Sigmoid colon (tissue), 7 donors: ENCODE data around the gene VOPP1. TPM values are rescaled to one million over a fixed set of nuclear protein-coding genes. Genes with fewer than 3 reads are reported as not detected.

Experiments
- DNase-seq: peaks from one replicate; pipeline ENCODE4 v3.0.0-alpha.2; 2019
- H3K27ac ChIP-seq, 4 donors: fragments of 200-600 bp; sonication (generic); one replicate each; pipeline ENCODE4 v1.5.1; 2016 to 2019; ENCODE audit warnings: mild to moderate bottlenecking in 1 of 4
- H3K27me3 ChIP-seq, 3 donors: fragments of 200-600 bp; sonication (generic); one replicate each; pipeline ENCODE4 v1.5.1; 2019; ENCODE audit warnings: mild to moderate bottlenecking in 1 of 3
- H3K36me3 ChIP-seq, 4 donors: fragments of 200-600 bp; sonication (generic); one replicate each; pipeline ENCODE4 v1.5.1; 2016 to 2019
- H3K4me1 ChIP-seq, 4 donors: fragments of 200-600 bp; sonication (generic); one replicate each; pipeline ENCODE4 v1.5.1; 2017 to 2019
- H3K4me3 ChIP-seq, 4 donors: fragments of 200-600 bp; sonication (generic); one replicate each; pipeline ENCODE4 v1.5.1; 2017 to 2019; ENCODE audit warnings: mild to moderate bottlenecking in 2 of 4, moderate library complexity in 1 of 4
- H3K9me3 ChIP-seq, 4 donors: fragments of 200-600 bp in 3 of 4; sonication (generic) in 3 of 4; one replicate each; pipeline versions ENCODE4 v1.5.1 to v1.6.1; 2013 to 2019
- EP300 ChIP-seq, 4 donors: sonication (generic); formaldehyde crosslinking; IDR thresholded peaks; one replicate each; pipeline ENCODE4 v1.6.1; 2017; ENCODE audit warnings: antibody characterized with exemption in 4 of 4
- POLR2A ChIP-seq, 2 donors: fragments of 450-650 bp; IDR thresholded peaks; one replicate each; pipeline ENCODE4 v1.6.1; 2016; ENCODE audit warnings: antibody characterized with exemption in 2 of 2, mild to moderate bottlenecking in 2 of 2, moderate library complexity in 2 of 2
- POLR2AphosphoS5 ChIP-seq, 4 donors: sonication (generic); formaldehyde crosslinking; IDR thresholded peaks; one replicate each; pipeline ENCODE4 v1.6.1; 2017; ENCODE audit warnings: antibody characterized with exemption in 4 of 4
- WGBS, 2 donors: extraction: QIAGEN DNeasy Blood & Tissue Kit; methylation state at CpG; one replicate each; pipeline ENCODE4 v1.1.7; 2013; 5-methylcytosine and 5-hydroxymethylcytosine counted together
- intact Hi-C: fragments of 100-400 bp; cut with DNase I; formaldehyde crosslinking; loops from one replicate; pipeline ENCODE4 v1.15.1; 2023
- polyA plus RNA-seq, 3 donors: library from polyadenylated mRNA; stranded (reverse); fragments of 200-250 nt; gene quantifications; one replicate each; pipeline ENCODE4 v1.2.3, GENCODE V29; 2013
- total RNA-seq, 4 donors: library from RNA; depleted of rRNA; stranded (reverse); fragments of >200 nt; gene quantifications; one replicate each; pipeline ENCODE4 v1.1.0, GENCODE V29; 2016
- TF ChIP-seq, protein P1 (sequence below), 4 experiments: fragments of 450-650 bp in 3 of 4; fragments of 200-600 bp in 1 of 4; IDR thresholded peaks; one replicate each; pipeline ENCODE4 v1.5.1; 2016 to 2019; ENCODE audit warnings: antibody characterized with exemption in 4 of 4, mild to moderate bottlenecking in 3 of 4, moderate library complexity in 2 of 4
- donor health status: healthy with polysubstance abuse.
- donor health status: Bipolar disorder and iron deficiency.
- donor health status: healthy.

Gene VOPP1
- total and polyA plus RNA-seq, 7 donors = 22.2 to 59.5 (median 26.4) TPM

DNA sequence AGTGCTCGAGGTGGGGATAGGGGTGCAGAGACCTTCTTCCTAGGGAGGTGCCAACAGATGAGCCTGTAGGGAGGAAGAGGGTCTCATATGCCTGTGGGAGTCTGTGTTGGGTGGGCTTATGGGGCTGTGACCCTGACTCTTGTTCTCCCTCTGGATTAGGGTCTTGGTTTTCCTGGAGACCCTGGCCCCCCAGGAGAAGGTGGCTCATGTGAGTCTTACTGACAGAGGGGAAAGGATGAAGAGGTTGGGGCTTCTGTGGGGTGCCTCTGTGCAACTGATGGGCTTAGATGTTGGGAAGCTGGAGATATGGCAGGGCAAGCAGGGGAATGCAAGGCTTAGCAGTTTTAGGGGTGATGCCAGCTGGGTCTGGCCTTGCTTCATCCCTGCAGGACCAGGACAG lies 20.2 kb upstream of the VOPP1 start:
- DNase-seq = no peak
- intact Hi-C loops = no loop called here

DNA sequence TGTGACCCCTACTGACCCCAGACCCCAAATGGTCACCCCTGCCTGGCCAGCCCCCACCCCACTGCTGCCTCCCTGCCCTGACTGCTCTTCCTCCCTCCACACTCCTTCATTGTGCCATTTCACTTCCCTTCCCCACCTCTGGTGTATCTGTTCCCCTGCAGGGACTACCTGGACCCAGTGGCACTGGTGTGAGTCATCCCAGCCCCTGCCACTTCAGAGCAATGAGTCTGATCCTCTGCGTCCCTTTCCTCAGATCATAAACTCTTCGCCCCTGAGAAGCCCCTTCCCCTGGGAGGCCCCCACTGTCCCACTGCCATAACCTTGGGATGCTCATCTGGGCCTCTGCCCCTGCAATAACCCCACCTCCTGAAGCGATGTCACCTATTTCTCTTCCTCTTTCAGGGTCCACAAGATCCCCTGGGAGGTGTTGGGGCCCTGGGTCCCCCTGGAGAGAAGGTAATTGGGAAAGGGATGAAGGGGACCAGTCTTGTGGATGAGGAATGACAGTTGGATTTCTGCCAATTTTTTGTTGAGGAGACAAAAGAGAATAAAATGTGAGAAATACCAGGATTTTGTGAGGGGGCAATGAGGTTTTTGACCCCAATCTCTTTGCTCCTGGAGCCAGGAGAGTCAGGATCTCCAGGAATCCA lies 19.1 kb upstream of the VOPP1 start:
- H3K27me3 ChIP-seq = no peaks in the 10 kb centered on the region
- H3K36me3 ChIP-seq = no peaks in the 10 kb centered on the region
- DNase-seq = no peak
- 75 to 84% methylated on average over 3 of the region's 3 CpGs for WGBS, 2 donors
- no peaks in the 10 kb centered on the region for H3K4me1 ChIP-seq
- intact Hi-C loops = no loop called here
- TF ChIP-seq EP300 (IDR thresholded peaks at IDR 0.05) (no peak), POLR2A (IDR thresholded peaks at IDR 0.05) (no peak), POLR2AphosphoS5 (IDR thresholded peaks at IDR 0.05) (no peak)
- TF ChIP-seq, protein P1, sequence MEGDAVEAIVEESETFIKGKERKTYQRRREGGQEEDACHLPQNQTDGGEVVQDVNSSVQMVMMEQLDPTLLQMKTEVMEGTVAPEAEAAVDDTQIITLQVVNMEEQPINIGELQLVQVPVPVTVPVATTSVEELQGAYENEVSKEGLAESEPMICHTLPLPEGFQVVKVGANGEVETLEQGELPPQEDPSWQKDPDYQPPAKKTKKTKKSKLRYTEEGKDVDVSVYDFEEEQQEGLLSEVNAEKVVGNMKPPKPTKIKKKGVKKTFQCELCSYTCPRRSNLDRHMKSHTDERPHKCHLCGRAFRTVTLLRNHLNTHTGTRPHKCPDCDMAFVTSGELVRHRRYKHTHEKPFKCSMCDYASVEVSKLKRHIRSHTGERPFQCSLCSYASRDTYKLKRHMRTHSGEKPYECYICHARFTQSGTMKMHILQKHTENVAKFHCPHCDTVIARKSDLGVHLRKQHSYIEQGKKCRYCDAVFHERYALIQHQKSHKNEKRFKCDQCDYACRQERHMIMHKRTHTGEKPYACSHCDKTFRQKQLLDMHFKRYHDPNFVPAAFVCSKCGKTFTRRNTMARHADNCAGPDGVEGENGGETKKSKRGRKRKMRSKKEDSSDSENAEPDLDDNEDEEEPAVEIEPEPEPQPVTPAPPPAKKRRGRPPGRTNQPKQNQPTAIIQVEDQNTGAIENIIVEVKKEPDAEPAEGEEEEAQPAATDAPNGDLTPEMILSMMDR (IDR thresholded peaks at IDR 0.05) = no peak
- no peak overlapping the region for H3K4me3 ChIP-seq
- no peaks in the 10 kb centered on the region for H3K9me3 ChIP-seq
- no peak overlapping the region for H3K27ac ChIP-seq

More for the DNA sequence above, 20.2 kb upstream of the VOPP1 start:
- no peak overlapping the region for H3K4me3 ChIP-seq
- H3K4me1 ChIP-seq = no peaks in the 10 kb centered on the region
- WGBS, 2 donors = 87 to 91% methylated on average over 1 of the region's 1 CpG
- no peaks in the 10 kb centered on the region for H3K36me3 ChIP-seq
- H3K9me3 ChIP-seq = no peaks in the 10 kb centered on the region
- H3K27me3 ChIP-seq = no peaks in the 10 kb centered on the region
- no peak overlapping the region for H3K27ac ChIP-seq
- TF ChIP-seq POLR2A (IDR thresholded peaks at IDR 0.05) = no peak
- TF ChIP-seq EP300 (IDR thresholded peaks at IDR 0.05) = no peak
- TF ChIP-seq, protein P1 (IDR thresholded peaks at IDR 0.05) = no peak
- TF ChIP-seq POLR2AphosphoS5 (IDR thresholded peaks at IDR 0.05) = no peak

DNA sequence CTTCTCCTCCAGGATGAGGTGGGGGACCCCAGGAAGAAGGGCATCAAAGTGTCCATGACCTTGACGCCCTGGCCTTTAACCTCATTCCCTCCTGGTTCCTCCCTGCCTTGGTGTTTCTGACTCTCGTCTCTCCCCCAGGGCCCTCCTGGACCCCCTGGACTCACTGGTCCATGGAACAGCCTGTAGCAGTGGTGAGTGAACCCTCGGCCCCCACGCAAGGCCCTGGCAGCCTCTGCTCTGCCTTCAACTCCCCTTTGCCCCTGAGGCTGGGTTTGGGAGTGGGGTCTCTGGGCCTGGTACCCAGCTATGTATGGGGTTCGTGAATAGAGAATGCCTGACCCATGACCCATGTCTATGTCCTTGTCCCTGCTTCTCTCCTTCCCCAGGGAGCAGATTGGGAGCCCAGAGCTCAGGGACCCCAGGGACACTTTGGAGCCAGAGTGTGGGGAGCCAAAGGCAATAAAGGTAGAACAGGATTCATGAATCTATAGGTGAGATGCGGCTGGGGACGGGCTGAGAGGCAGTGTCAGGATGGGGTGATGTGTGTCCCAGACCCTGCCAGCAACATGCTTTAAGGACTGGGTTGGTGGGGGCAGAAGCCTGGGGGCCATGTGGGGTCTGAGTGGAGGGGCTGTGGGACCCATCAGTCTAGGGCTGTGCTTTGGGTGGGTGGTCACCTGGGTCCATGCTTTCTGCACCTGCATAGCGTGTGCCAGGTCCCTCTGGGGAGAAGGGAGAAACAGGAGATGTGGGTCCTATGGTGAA lies 18.4 kb upstream of the VOPP1 start:
- DNase-seq = no peak
- H3K36me3 ChIP-seq = no peaks in the 10 kb centered on the region
- 80 to 92% methylated on average over 8 of the region's 8 CpGs for WGBS, 2 donors
- H3K27ac ChIP-seq = no peak overlapping the region
- H3K4me1 ChIP-seq = no peaks in the 10 kb centered on the region
- H3K27me3 ChIP-seq = no peaks in the 10 kb centered on the region
- intact Hi-C loops = no loop called here
- H3K4me3 ChIP-seq = no peak overlapping the region
- TF ChIP-seq EP300 (IDR thresholded peaks at IDR 0.05) (no peak), POLR2A (IDR thresholded peaks at IDR 0.05) (no peak), POLR2AphosphoS5 (IDR thresholded peaks at IDR 0.05) (no peak)
- TF ChIP-seq, protein P1 (IDR thresholded peaks at IDR 0.05) = no peak
- no peaks in the 10 kb centered on the region for H3K9me3 ChIP-seq

DNA sequence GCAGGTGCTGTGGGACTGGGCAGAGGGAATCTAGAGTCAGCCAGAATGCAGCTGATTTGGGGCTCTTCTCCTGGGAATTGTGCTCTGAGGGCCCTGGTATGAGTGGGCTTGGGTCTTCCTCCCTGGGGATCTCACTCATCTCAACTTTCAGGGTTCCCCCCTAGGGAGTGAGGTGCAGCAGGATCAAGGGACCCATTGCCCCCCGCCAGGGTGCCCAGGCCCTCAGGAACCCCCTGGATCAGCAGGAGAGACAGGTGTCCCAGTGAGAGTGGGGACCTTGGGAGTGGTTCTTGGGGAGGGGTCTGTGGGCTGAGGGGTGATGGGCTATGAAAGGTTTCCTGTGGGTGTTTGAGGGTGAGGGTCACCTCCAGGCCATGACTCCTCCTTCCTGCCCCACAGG lies 17.6 kb upstream of the VOPP1 start:
- Histone ChIP-seq H3K36me3 (no peaks in the 10 kb centered on the region), H3K4me3 (no peak overlapping the region), H3K9me3 (no peaks in the 10 kb centered on the region), H3K4me1 (no peaks in the 10 kb centered on the region), H3K27ac (no peak overlapping the region), H3K27me3 (no peaks in the 10 kb centered on the region)
- DNase-seq = no peak
- intact Hi-C loops = no loop called here
- 95 to 96% methylated on average over 1 of the region's 1 CpG for WGBS, 2 donors
- TF ChIP-seq POLR2AphosphoS5 (IDR thresholded peaks at IDR 0.05) (no peak), EP300 (IDR thresholded peaks at IDR 0.05) (no peak), POLR2A (IDR thresholded peaks at IDR 0.05) (no peak)
- TF ChIP-seq, protein P1 (IDR thresholded peaks at IDR 0.05) = no peak
